Body of pancreas (tissue), 4 donors: ENCODE results near the gene GAST. TPM values are rescaled to one million over a fixed set of nuclear protein-coding genes. Genes with fewer than 3 reads are reported as not detected.
"Not testable (repeated sequence)": the region's sequence is repeated elsewhere in the genome, so short reads cannot be mapped to it uniquely, and the experiment has no call there.

Source experiments
- ATAC-seq: fragments of 150-250 bp; one replicate; pipeline ENCODE4 v1.9.1; 2016
- DNase-seq, 4 donors: peaks; one replicate each; pipeline ENCODE4 v3.0.0-alpha.2; 2019
- H3K27ac ChIP-seq, 4 donors: fragments of 200-600 bp; sonication (generic); 1 replicate in 3 of 4; 2 replicates in 1 of 4; pipeline versions ENCODE4 v1.5.1 to v1.6.1; 2016 to 2019; ENCODE audit warnings: mild to moderate bottlenecking in 1 of 4, mixed read lengths in 1 of 4, moderate library complexity in 1 of 4
- H3K27me3 ChIP-seq, 2 donors: fragments of 200-600 bp; sonication (generic); one replicate each; pipeline ENCODE4 v1.6.0; 2016; ENCODE audit warnings: mild to moderate bottlenecking in 1 of 2
- H3K36me3 ChIP-seq, 2 donors: fragments of 200-600 bp; sonication (generic); replicated peaks in 1 of 2; 2 replicates each; pipeline ENCODE4 v1.5.1; 2016; ENCODE audit warnings: low read depth in 2 of 2; ENCODE audit not compliant: insufficient read depth in 1 of 2
- H3K4me1 ChIP-seq: fragments of 200-600 bp; sonication (generic); one replicate; pipeline ENCODE4 v1.6.0; 2016
- H3K4me3 ChIP-seq, 2 donors: fragments of 200-600 bp; sonication (generic); 1 replicate in 1 of 2; 2 replicates in 1 of 2; pipeline ENCODE4 v1.5.1; 2016 to 2019
- H3K9me3 ChIP-seq, 3 donors: fragments of 200-600 bp; sonication (generic); 1 replicate in 2 of 3; 2 replicates in 1 of 3; pipeline ENCODE4 v1.5.1; 2016
- CTCF ChIP-seq, 7 experiments: fragments of 450-650 bp in 4 of 7; fragments of 200-600 bp in 3 of 7; sonication (generic) in 3 of 7; IDR thresholded peaks; one replicate each; pipeline ENCODE4 v1.5.1; 2016 to 2019; ENCODE audit warnings: antibody characterized with exemption in 7 of 7
- POLR2A ChIP-seq, 3 donors: fragments of 450-650 bp; IDR thresholded peaks; one replicate each; pipeline ENCODE4 v1.6.1; 2016; ENCODE audit warnings: antibody characterized with exemption in 3 of 3, mild to moderate bottlenecking in 2 of 3
- WGBS, 2 donors: methylation state at CpG; one replicate each; pipeline ENCODE4 v1.1.5; 2017; 5-methylcytosine and 5-hydroxymethylcytosine counted together
- intact Hi-C: fragments of 100-400 bp; cut with DNase I; formaldehyde crosslinking; loops from one replicate; pipeline ENCODE4 v1.15.1; 2023
- total RNA-seq, 2 donors: library from RNA; depleted of rRNA; stranded (reverse); fragments of >200 nt; gene quantifications; one replicate each; pipeline ENCODE4 v1.1.0, GENCODE V29; 2016

The GAST gene
- total RNA-seq, 2 donors from 2014 or later: not detected

GRCh38 chr17:41672153-41672552, 40.0 kb upstream of the GAST start:
- Histone ChIP-seq H3K27ac (no peak overlapping the region), H3K27me3 (no peaks in the 10 kb centered on the region), H3K4me1 (peaks cover 24% of the 10 kb centered on the region), H3K4me3 (no peak overlapping the region), H3K9me3 (no peaks in the 10 kb centered on the region), H3K36me3 (no peaks in the 10 kb centered on the region)
- TF ChIP-seq CTCF (IDR thresholded peaks at IDR 0.05) (no peak), POLR2A (IDR thresholded peaks at IDR 0.05) (no peak)
- WGBS, 2 donors: 79 to 83% methylated on average over 5 to 7 of the region's 7 CpGs
- DNase-seq (no peak), ATAC-seq (no peak)
- intact Hi-C loops: no loop called here

- H3K27ac ChIP-seq: peak overlapping the region; percentile 41 to 70 (median 58)
- H3K36me3 ChIP-seq, H3K9me3 ChIP-seq, H3K4me3 ChIP-seq, H3K27me3 ChIP-seq, DNase-seq, intact Hi-C loops: not testable (repeated sequence)
- peak in 2 of 7 experiments; percentile 4 to 10 for TF ChIP-seq CTCF (IDR thresholded peaks at IDR 0.05)
- peak; percentile 13 for ATAC-seq
- 54 to 59% methylated on average over 7 of the region's 7 CpGs for WGBS, 2 donors
- H3K4me1 ChIP-seq: peaks cover 21% of the 10 kb centered on the region
Observed at GRCh38 chr17:41675157-41676057, 36.7 kb upstream of the GAST start.

- no peaks in the 10 kb centered on the region for H3K27me3 ChIP-seq
- WGBS, 2 donors: 21 to 37% methylated on average over 3 of the region's 3 CpGs
- intact Hi-C loops: no loop called here
- peak overlapping the region; percentile 41 to 70 (median 58) for H3K27ac ChIP-seq
- ATAC-seq (peak; percentile 4), DNase-seq (no peak)
- no peaks in the 10 kb centered on the region for H3K36me3 ChIP-seq
- H3K4me3 ChIP-seq: no peak overlapping the region
- TF ChIP-seq CTCF (IDR thresholded peaks at IDR 0.05): no peak
- no peak for TF ChIP-seq POLR2A (IDR thresholded peaks at IDR 0.05)
- peaks cover 21% of the 10 kb centered on the region for H3K4me1 ChIP-seq
- H3K9me3 ChIP-seq: no peaks in the 10 kb centered on the region
Observed at GRCh38 chr17:41676058-41676419, 36.1 kb upstream of the GAST start.

- Histone ChIP-seq H3K27me3 (no peaks in the 10 kb centered on the region), H3K4me3 (no peak overlapping the region), H3K36me3 (no peaks in the 10 kb centered on the region), H3K9me3 (no peaks in the 10 kb centered on the region), H3K27ac (peak overlapping the region; percentile 27 to 83 (median 56)), H3K4me1 (peaks cover 21% of the 10 kb centered on the region)
- ATAC-seq (peak; percentile 19), DNase-seq (no peak)
- TF ChIP-seq POLR2A (IDR thresholded peaks at IDR 0.05) (peak; percentile 8 to 74 (median 69)), CTCF (IDR thresholded peaks at IDR 0.05) (no peak)
- intact Hi-C loops: no loop called here
- WGBS, 2 donors: 62 to 80% methylated on average over 2 of the region's 2 CpGs
Observed at GRCh38 chr17:41678411-41678906, 33.7 kb upstream of the GAST start.
